ENCODE measurements around the gene MANSC1.

DNA sequence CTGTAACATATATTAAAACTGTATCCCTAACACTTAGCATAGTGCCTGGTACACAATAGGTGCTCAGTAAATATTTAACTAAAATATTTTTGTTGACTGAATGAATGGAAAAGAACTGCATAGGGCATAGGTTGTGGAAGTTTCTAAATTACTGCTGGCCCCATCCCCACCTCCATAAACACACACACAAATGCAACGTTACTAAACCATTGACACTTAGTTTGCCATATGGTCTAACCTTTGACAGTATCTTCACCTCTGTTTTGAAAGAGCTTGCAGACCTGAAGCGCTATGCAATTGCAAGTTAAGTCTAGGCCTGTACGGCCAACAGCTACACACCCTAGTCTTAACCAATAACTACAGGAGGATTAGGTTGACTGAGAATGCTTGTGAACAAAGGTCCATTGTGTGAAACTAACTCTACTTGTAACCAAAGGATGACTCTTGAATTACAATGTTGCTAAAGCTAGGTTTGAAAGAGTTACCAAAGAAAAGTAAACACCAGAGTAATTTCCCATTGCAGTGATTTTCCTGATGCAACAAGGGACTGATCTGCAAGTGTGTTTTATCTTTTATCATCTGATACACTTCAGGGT, 924 bp upstream of the MANSC1 start:
- TF ChIP-seq, protein P1, sequence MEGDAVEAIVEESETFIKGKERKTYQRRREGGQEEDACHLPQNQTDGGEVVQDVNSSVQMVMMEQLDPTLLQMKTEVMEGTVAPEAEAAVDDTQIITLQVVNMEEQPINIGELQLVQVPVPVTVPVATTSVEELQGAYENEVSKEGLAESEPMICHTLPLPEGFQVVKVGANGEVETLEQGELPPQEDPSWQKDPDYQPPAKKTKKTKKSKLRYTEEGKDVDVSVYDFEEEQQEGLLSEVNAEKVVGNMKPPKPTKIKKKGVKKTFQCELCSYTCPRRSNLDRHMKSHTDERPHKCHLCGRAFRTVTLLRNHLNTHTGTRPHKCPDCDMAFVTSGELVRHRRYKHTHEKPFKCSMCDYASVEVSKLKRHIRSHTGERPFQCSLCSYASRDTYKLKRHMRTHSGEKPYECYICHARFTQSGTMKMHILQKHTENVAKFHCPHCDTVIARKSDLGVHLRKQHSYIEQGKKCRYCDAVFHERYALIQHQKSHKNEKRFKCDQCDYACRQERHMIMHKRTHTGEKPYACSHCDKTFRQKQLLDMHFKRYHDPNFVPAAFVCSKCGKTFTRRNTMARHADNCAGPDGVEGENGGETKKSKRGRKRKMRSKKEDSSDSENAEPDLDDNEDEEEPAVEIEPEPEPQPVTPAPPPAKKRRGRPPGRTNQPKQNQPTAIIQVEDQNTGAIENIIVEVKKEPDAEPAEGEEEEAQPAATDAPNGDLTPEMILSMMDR (IDR thresholded peaks at IDR 0.05; ENCODE audit: extremely low read depth in 1 of 2, insufficient read depth in 1 of 2, low read depth in 1 of 2, low read length in 2 of 2): no peak
- TF ChIP-seq MAX (IDR thresholded peaks at IDR 0.05; ENCODE audit: insufficient read depth, insufficient read length) (no peak), POLR2AphosphoS5 (IDR thresholded peaks at IDR 0.05; ENCODE audit: insufficient read depth, low read depth, low read length) (no peak), POLR2A (IDR thresholded peaks at IDR 0.05; ENCODE audit: low read depth, low read length) (no peak)

All from endothelial cell of umbilical vein (primary cell).